Measurements from ENCODE around the gene DTX2. TPM values are rescaled to one million over a fixed set of nuclear protein-coding genes. Genes with fewer than 3 reads are reported as not detected.
A peak's percentile ranks its signal among the peaks of the same experiment; 100 is the strongest.
"Not testable (repeated sequence)": the region's sequence is repeated elsewhere in the genome, so short reads cannot be mapped to it uniquely, and the experiment has no call there.

The DTX2 gene
- polyA plus RNA-seq, 2 donors, result 46.2 to 171 TPM

- 87 to 88% methylated on average over 8 to 10 of the region's 10 CpGs for WGBS, 2 donors
- not testable (repeated sequence) for H3K27me3 ChIP-seq (ENCODE audit: control insufficient read depth in 1 of 2, insufficient read depth in 2 of 2, low read length in 2 of 2); H3K27ac ChIP-seq (ENCODE audit: low read depth in 2 of 2, low read length in 1 of 2); H3K36me3 ChIP-seq (ENCODE audit: control insufficient read depth in 2 of 2, insufficient read depth in 2 of 2, low read length in 1 of 2); H3K4me3 ChIP-seq (ENCODE audit: low read depth in 1 of 2, low read length in 2 of 2); H3K9me3 ChIP-seq (ENCODE audit: control insufficient read depth in 2 of 2, insufficient read depth in 1 of 2, low read depth in 1 of 2, low read length in 1 of 2); H3K4me1 ChIP-seq (ENCODE audit: control insufficient read depth in 2 of 2, insufficient read depth in 2 of 2, low read length in 1 of 2)
Measured at GRCh38 chr7:76471556-76472221, 10.2 kb downstream of the DTX2 start.

GRCh38 chr7:76473097-76473496 lies 11.6 kb downstream of the DTX2 start:
- not testable (repeated sequence) for H3K27ac ChIP-seq (ENCODE audit: low read depth in 2 of 2, low read length in 1 of 2); H3K4me3 ChIP-seq (ENCODE audit: low read depth in 1 of 2, low read length in 2 of 2); H3K36me3 ChIP-seq (ENCODE audit: control insufficient read depth in 2 of 2, insufficient read depth in 2 of 2, low read length in 1 of 2); H3K9me3 ChIP-seq (ENCODE audit: control insufficient read depth in 2 of 2, insufficient read depth in 1 of 2, low read depth in 1 of 2, low read length in 1 of 2); H3K4me1 ChIP-seq (ENCODE audit: control insufficient read depth in 2 of 2, insufficient read depth in 2 of 2, low read length in 1 of 2); H3K27me3 ChIP-seq (ENCODE audit: control insufficient read depth in 1 of 2, insufficient read depth in 2 of 2, low read length in 2 of 2)
- WGBS, 2 donors, result 97 to 100% methylated on average over 2 of the region's 6 CpGs

- not testable (repeated sequence) for H3K4me3 ChIP-seq (ENCODE audit: low read depth in 1 of 2, low read length in 2 of 2); H3K9me3 ChIP-seq (ENCODE audit: control insufficient read depth in 2 of 2, insufficient read depth in 1 of 2, low read depth in 1 of 2, low read length in 1 of 2); H3K27ac ChIP-seq (ENCODE audit: low read depth in 2 of 2, low read length in 1 of 2); H3K36me3 ChIP-seq (ENCODE audit: control insufficient read depth in 2 of 2, insufficient read depth in 2 of 2, low read length in 1 of 2); H3K27me3 ChIP-seq (ENCODE audit: control insufficient read depth in 1 of 2, insufficient read depth in 2 of 2, low read length in 2 of 2); H3K4me1 ChIP-seq (ENCODE audit: control insufficient read depth in 2 of 2, insufficient read depth in 2 of 2, low read length in 1 of 2)
- WGBS, 2 donors, result 60 to 76% methylated on average over 1 to 6 of the region's 11 CpGs
Measured at GRCh38 chr7:76476280-76476679, 14.8 kb downstream of the DTX2 start.

GRCh38 chr7:76476742-76477474 lies 15.4 kb downstream of the DTX2 start:
- H3K4me1 ChIP-seq (ENCODE audit: control insufficient read depth in 2 of 2, insufficient read depth in 2 of 2, low read length in 1 of 2); H3K27me3 ChIP-seq (ENCODE audit: control insufficient read depth in 1 of 2, insufficient read depth in 2 of 2, low read length in 2 of 2); H3K9me3 ChIP-seq (ENCODE audit: control insufficient read depth in 2 of 2, insufficient read depth in 1 of 2, low read depth in 1 of 2, low read length in 1 of 2); H3K36me3 ChIP-seq (ENCODE audit: control insufficient read depth in 2 of 2, insufficient read depth in 2 of 2, low read length in 1 of 2); H3K4me3 ChIP-seq (ENCODE audit: low read depth in 1 of 2, low read length in 2 of 2): not testable (repeated sequence)
- 57 to 71% methylated on average over 20 to 23 of the region's 24 CpGs for WGBS, 2 donors
- H3K27ac ChIP-seq (ENCODE audit: low read depth in 2 of 2, low read length in 1 of 2), result peak overlapping the region; percentile 14 to 60

- H3K9me3 ChIP-seq (ENCODE audit: control insufficient read depth in 2 of 2, insufficient read depth in 1 of 2, low read depth in 1 of 2, low read length in 1 of 2); H3K27ac ChIP-seq (ENCODE audit: low read depth in 2 of 2, low read length in 1 of 2); H3K4me1 ChIP-seq (ENCODE audit: control insufficient read depth in 2 of 2, insufficient read depth in 2 of 2, low read length in 1 of 2); H3K27me3 ChIP-seq (ENCODE audit: control insufficient read depth in 1 of 2, insufficient read depth in 2 of 2, low read length in 2 of 2); H3K4me3 ChIP-seq (ENCODE audit: low read depth in 1 of 2, low read length in 2 of 2): not testable (repeated sequence)
- 70 to 79% methylated on average over 10 of the region's 11 CpGs for WGBS, 2 donors
- H3K36me3 ChIP-seq (ENCODE audit: control insufficient read depth in 2 of 2, insufficient read depth in 2 of 2, low read length in 1 of 2), result peaks cover 3 to 16% of the 10 kb centered on the region in 2 donors
Measured at GRCh38 chr7:76479628-76480027, 18.1 kb downstream of the DTX2 start.

GRCh38 chr7:76480403-76481253 lies 19.1 kb downstream of the DTX2 start:
- not testable (repeated sequence) for H3K9me3 ChIP-seq (ENCODE audit: control insufficient read depth in 2 of 2, insufficient read depth in 1 of 2, low read depth in 1 of 2, low read length in 1 of 2); H3K4me1 ChIP-seq (ENCODE audit: control insufficient read depth in 2 of 2, insufficient read depth in 2 of 2, low read length in 1 of 2); H3K27me3 ChIP-seq (ENCODE audit: control insufficient read depth in 1 of 2, insufficient read depth in 2 of 2, low read length in 2 of 2); H3K4me3 ChIP-seq (ENCODE audit: low read depth in 1 of 2, low read length in 2 of 2)
- 73 to 75% methylated on average over 18 to 27 of the region's 29 CpGs for WGBS, 2 donors
- Histone ChIP-seq H3K36me3 (ENCODE audit: control insufficient read depth in 2 of 2, insufficient read depth in 2 of 2, low read length in 1 of 2) (peaks cover 3 to 16% of the 10 kb centered on the region in 2 donors), H3K27ac (ENCODE audit: low read depth in 2 of 2, low read length in 1 of 2) (peak overlapping the region in 1 of 2 donors; percentile 4)

GRCh38 chr7:76482660-76483059 lies 21.2 kb downstream of the DTX2 start:
- not testable (repeated sequence) for H3K9me3 ChIP-seq (ENCODE audit: control insufficient read depth in 2 of 2, insufficient read depth in 1 of 2, low read depth in 1 of 2, low read length in 1 of 2); H3K27ac ChIP-seq (ENCODE audit: low read depth in 2 of 2, low read length in 1 of 2); H3K27me3 ChIP-seq (ENCODE audit: control insufficient read depth in 1 of 2, insufficient read depth in 2 of 2, low read length in 2 of 2); H3K4me1 ChIP-seq (ENCODE audit: control insufficient read depth in 2 of 2, insufficient read depth in 2 of 2, low read length in 1 of 2); H3K4me3 ChIP-seq (ENCODE audit: low read depth in 1 of 2, low read length in 2 of 2)
- H3K36me3 ChIP-seq (ENCODE audit: control insufficient read depth in 2 of 2, insufficient read depth in 2 of 2, low read length in 1 of 2), result peaks cover 3 to 16% of the 10 kb centered on the region in 2 donors
- 96% methylated on average over 24 of the region's 24 CpGs for WGBS, 2 donors

GRCh38 chr7:76483081-76483480 lies 21.6 kb downstream of the DTX2 start:
- not testable (repeated sequence) for H3K27me3 ChIP-seq (ENCODE audit: control insufficient read depth in 1 of 2, insufficient read depth in 2 of 2, low read length in 2 of 2); H3K9me3 ChIP-seq (ENCODE audit: control insufficient read depth in 2 of 2, insufficient read depth in 1 of 2, low read depth in 1 of 2, low read length in 1 of 2); H3K4me3 ChIP-seq (ENCODE audit: low read depth in 1 of 2, low read length in 2 of 2); H3K4me1 ChIP-seq (ENCODE audit: control insufficient read depth in 2 of 2, insufficient read depth in 2 of 2, low read length in 1 of 2); H3K27ac ChIP-seq (ENCODE audit: low read depth in 2 of 2, low read length in 1 of 2)
- peaks cover 3 to 16% of the 10 kb centered on the region in 2 donors for H3K36me3 ChIP-seq (ENCODE audit: control insufficient read depth in 2 of 2, insufficient read depth in 2 of 2, low read length in 1 of 2)
- 93 to 96% methylated on average over 13 to 17 of the region's 17 CpGs for WGBS, 2 donors

- H3K9me3 ChIP-seq (ENCODE audit: control insufficient read depth in 2 of 2, insufficient read depth in 1 of 2, low read depth in 1 of 2, low read length in 1 of 2); H3K4me1 ChIP-seq (ENCODE audit: control insufficient read depth in 2 of 2, insufficient read depth in 2 of 2, low read length in 1 of 2); H3K27ac ChIP-seq (ENCODE audit: low read depth in 2 of 2, low read length in 1 of 2); H3K27me3 ChIP-seq (ENCODE audit: control insufficient read depth in 1 of 2, insufficient read depth in 2 of 2, low read length in 2 of 2); H3K4me3 ChIP-seq (ENCODE audit: low read depth in 1 of 2, low read length in 2 of 2): not testable (repeated sequence)
- WGBS, 2 donors, result 89 to 91% methylated on average over 6 to 8 of the region's 12 CpGs
- H3K36me3 ChIP-seq (ENCODE audit: control insufficient read depth in 2 of 2, insufficient read depth in 2 of 2, low read length in 1 of 2), result peaks cover 3 to 16% of the 10 kb centered on the region in 2 donors
Measured at GRCh38 chr7:76484456-76484855, 22.9 kb downstream of the DTX2 start.
